HepG2 (cell line): ENCODE results near the gene NUDCD2. TPM values are rescaled to one million over a fixed set of nuclear protein-coding genes. Genes with fewer than 3 reads are reported as not detected.

ENCODE experiments used
- ATAC-seq: fragments of 200-7000 bp; cut with Tn5 transposase; 3 replicates; pipeline ENCODE4 v1.9.1; 2020; ENCODE audit warnings: mild to moderate bottlenecking, moderate library complexity
- BruUV-seq: library from RNA; stranded (reverse); fragments of 400-500 nt; replicated peaks from 2 replicates; lab custom pipeline; 2021; lab: Mats Ljungman, UMichigan
- CTCF ChIA-PET: fragments of 300-600 bp; formaldehyde crosslinking; extraction: SDS; loops from one replicate; lab custom pipeline; 2021; ENCODE audit warnings: low total read pairs, inconsistent platforms, low intra/inter-chr PET ratio; lab: Yijun Ruan, JAX
- POLR2A ChIA-PET: fragments of 350-600 bp; sonication (Branson Sonifier 250); formaldehyde crosslinking; loops from one replicate; lab custom pipeline; 2020; ENCODE audit warnings: antibody characterized with exemption, inconsistent platforms; lab: Yijun Ruan, JAX
- DNase-seq: peaks from one replicate; pipeline ENCODE4 v3.0.0-alpha.2; 2015; ENCODE audit warnings: low spot score
- FAIRE-seq: peaks from 3 replicates; lab custom pipeline; 2011; peaks lifted over from hg19 to GRCh38; lab: Jason Lieb, UNC
- H2AFZ ChIP-seq: one replicate; pipeline ENCODE4 v1.6.1; 2011; ENCODE audit warnings: low read length, inconsistent platforms
- H3K27ac ChIP-seq: fragments of 300-600 bp; 3 replicates; pipeline ENCODE4 v1.8.0; 2011; ENCODE audit warnings: mixed run types, mild to moderate bottlenecking, mixed read lengths, low read length, inconsistent platforms; ENCODE audit not compliant: insufficient read depth; ENCODE audit errors: extremely low read length
- H3K27me3 ChIP-seq, 2 experiments: fragments of 200-600 bp in 1 of 2; 2 replicates in 1 of 2; 3 replicates in 1 of 2; pipeline versions ENCODE4 v1.6.0 to v1.8.0; 2011; ENCODE audit warnings: low read length in 2 of 2, mild to moderate bottlenecking in 2 of 2, moderate library complexity in 2 of 2, inconsistent platforms in 1 of 2; ENCODE audit not compliant: insufficient read depth in 2 of 2, control insufficient read depth in 1 of 2
- H3K36me3 ChIP-seq, 2 experiments: fragments of 200-600 bp in 1 of 2; replicated peaks in 1 of 2; 2 replicates in 1 of 2; 3 replicates in 1 of 2; pipeline versions ENCODE4 v1.5.1 to v1.8.0; 2011; ENCODE audit warnings: low read length in 2 of 2, inconsistent platforms in 1 of 2; ENCODE audit not compliant: insufficient read depth in 2 of 2, control insufficient read depth in 1 of 2
- H3K4me1 ChIP-seq: 2 replicates; pipeline ENCODE4 v1.5.1; 2012; ENCODE audit warnings: low read length, inconsistent platforms; ENCODE audit not compliant: insufficient read depth
- H3K4me2 ChIP-seq: 2 replicates; pipeline ENCODE4 v1.6.0; 2011; ENCODE audit warnings: low read depth, low read length, inconsistent platforms
- H3K4me3 ChIP-seq, 3 experiments: fragments of 200-600 bp in 1 of 3; sonication (generic), shearing (Covaris generic) in 1 of 3; replicated peaks in 1 of 3; 2 replicates each; pipeline ENCODE4 v1.5.1; 2011 to 2016; ENCODE audit warnings: low read length in 3 of 3, inconsistent platforms in 2 of 3, low read depth in 2 of 3, mild to moderate bottlenecking in 2 of 3, control low read depth in 1 of 3, mixed read lengths in 1 of 3; ENCODE audit not compliant: insufficient read depth in 1 of 3
- H3K79me2 ChIP-seq: one replicate; pipeline ENCODE4 v1.6.1; 2011; ENCODE audit warnings: low read length, inconsistent platforms; ENCODE audit not compliant: insufficient read depth
- H3K9ac ChIP-seq: 2 replicates; pipeline ENCODE4 v1.6.0; 2011; ENCODE audit warnings: mild to moderate bottlenecking, low read depth, low read length, inconsistent platforms; ENCODE audit not compliant: insufficient read depth
- H3K9me3 ChIP-seq: 2 replicates; pipeline ENCODE4 v1.5.1; 2012; ENCODE audit warnings: mild to moderate bottlenecking, low read length
- H4K20me1 ChIP-seq: 2 replicates; pipeline ENCODE4 v1.6.0; 2011; ENCODE audit warnings: inconsistent platforms, mild to moderate bottlenecking, low read length, moderate library complexity; ENCODE audit not compliant: insufficient read depth
- CEBPG ChIP-seq: IDR thresholded peaks from 2 replicates; pipeline ENCODE4 v1.6.1; 2016
- CTCF ChIP-seq: sonication (generic); formaldehyde crosslinking; IDR thresholded peaks from 2 replicates; pipeline ENCODE4 v1.5.0; 2020; ENCODE audit warnings: mild to moderate bottlenecking, missing genetic modification reagents, moderate library complexity
- GMEB1 ChIP-seq: sonication (generic); formaldehyde crosslinking; IDR thresholded peaks from 2 replicates; pipeline ENCODE4 v1.5.1; 2020; ENCODE audit warnings: missing genetic modification reagents, mild to moderate bottlenecking, borderline replicate concordance
- SSRP1 ChIP-seq: IDR thresholded peaks from 2 replicates; pipeline ENCODE4 v1.6.1; 2016; ENCODE audit warnings: control low read depth
- ZBTB21 ChIP-seq: sonication (generic); formaldehyde crosslinking; IDR thresholded peaks from 2 replicates; pipeline ENCODE4 v1.4.0; 2020; ENCODE audit warnings: missing genetic modification reagents
- ZNF263 ChIP-seq: sonication (generic); formaldehyde crosslinking; IDR thresholded peaks from 2 replicates; pipeline ENCODE4 v1.4.0; 2020; ENCODE audit warnings: missing genetic modification reagents
- ZNF281 ChIP-seq: sonication (generic); formaldehyde crosslinking; IDR thresholded peaks from 2 replicates; pipeline ENCODE4 v1.4.0; 2020; ENCODE audit warnings: missing genetic modification reagents, borderline replicate concordance
- ZNF670 ChIP-seq: sonication (generic); formaldehyde crosslinking; IDR thresholded peaks from 2 replicates; pipeline ENCODE4 v1.8.0; 2022; ENCODE audit warnings: mild to moderate bottlenecking, missing genetic modification reagents, borderline replicate concordance
- ZNF788 ChIP-seq: sonication (generic); formaldehyde crosslinking; IDR thresholded peaks from 2 replicates; pipeline ENCODE4 v1.5.0; 2020; ENCODE audit warnings: mild to moderate bottlenecking, missing genetic modification reagents, borderline replicate concordance
- WGBS: methylation state at CpG from one replicate; pipeline ENCODE4 v1.1.6; 2017; ENCODE audit warnings: low lambda C conversion rate; 5-methylcytosine and 5-hydroxymethylcytosine counted together
- in situ Hi-C: cut with HindIII; loops from 2 replicates; pipeline ENCODE4 v1.10.0; 2017; ENCODE audit warnings: low pct_unique_long_range_greater_than_20kb; ENCODE audit not compliant: extremely low pct_ligation_motif_present
- intact Hi-C: fragments of 100-400 bp; cut with micrococcal nuclease; formaldehyde crosslinking; loops from one replicate; pipeline ENCODE4 v1.10.0; 2022; ENCODE audit not compliant: unreplicated experiment
- polyA plus RNA-seq, 8 experiments: library from polyadenylated mRNA; depleted of rRNA in 3 of 8; stranded (reverse) in 7 of 8; unstranded in 1 of 8; fragments of >200 nt; fragmentation: Illumina TruSeq in 4 of 8; extraction: Trizol in 4 of 8; gene quantifications; 2 replicates each; pipeline versions ENCODE4 v1.2.1 to v1.2.3, GENCODE V29; 2011 to 2016; ENCODE audit warnings: low read depth in 4 of 8, missing spikeins in 1 of 8, mixed read lengths in 1 of 8; ENCODE audit not compliant: insufficient read depth in 1 of 8
- total RNA-seq, 5 experiments: library from RNA; depleted of rRNA; stranded (reverse); fragments of >200 nt; fragmentation: Illumina TruSeq; extraction: Trizol; gene quantifications; 2 replicates each; pipeline ENCODE4 v1.2.3, GENCODE V29; 2016; ENCODE audit warnings: low read depth in 1 of 5

Gene NUDCD2
- total and polyA plus RNA-seq, 2 of the 13 experiments (the other 11 are each of a cell fraction or from before 2014, with no cell fraction given), result 14.8 to 39.2 TPM

GRCh38 chr5:163489055-163489744 is 29.3 kb upstream of the NUDCD2 start:
- H3K36me3 ChIP-seq, result peaks cover 2 to 27% of the 10 kb centered on the region in 2 experiments; a peak in 4 of 5 replicates
- H3K4me3 ChIP-seq, result no peak overlapping the region
- no peak for FAIRE-seq
- H4K20me1 ChIP-seq, result no peaks in the 10 kb centered on the region
- H3K27me3 ChIP-seq, result no peaks in the 10 kb centered on the region; a peak in 1 of 5 replicates
- H3K4me1 ChIP-seq, result no peaks in the 10 kb centered on the region
- no peaks in the 10 kb centered on the region for H3K9me3 ChIP-seq
- DNase-seq, result peak; percentile 18
- no peaks in the 10 kb centered on the region for H3K79me2 ChIP-seq
- 95% methylated on average over 5 of the region's 6 CpGs for WGBS
- intact Hi-C loops (loop anchor here (1.0 kb wide), 1 partner anchor 14 kb away; no protein-coding TSS in a partner anchor), in situ Hi-C loops (no loop called here)
- POLR2A ChIA-PET, result interaction anchor here (1.1 to 1.8 kb wide), 3 partner anchors 9 to 52 kb away, joined by 3 to 4 read pairs (median 4); partner anchors contain the start of genes CCNG1 and MAT2B
- no peak overlapping the region for H2AFZ ChIP-seq
- CTCF ChIA-PET, result interaction anchor here (1.3 kb wide), 1 partner anchor 14 kb away, joined by 4 read pairs; no protein-coding TSS in a partner anchor
- peak; percentile 93 for ATAC-seq
- no peak overlapping the region for H3K27ac ChIP-seq
- no TSS peak for BruUV-seq
- H3K4me2 ChIP-seq, result no peak overlapping the region
- H3K9ac ChIP-seq, result no peak overlapping the region
- peak; percentile 61 for TF ChIP-seq CEBPG (CRISPR knock-in tag)
- TF ChIP-seq ZNF263 (CRISPR knock-in tag), result no peak
- TF ChIP-seq ZNF281 (CRISPR knock-in tag), result no peak
- no peak for TF ChIP-seq GMEB1 (CRISPR knock-in tag)
- no peak for TF ChIP-seq ZNF788 (CRISPR knock-in tag)
- TF ChIP-seq CTCF (CRISPR knock-in tag), result peak; percentile 57
- no peak for TF ChIP-seq ZNF670 (CRISPR knock-in tag)
- no peak for TF ChIP-seq ZBTB21 (CRISPR knock-in tag)
- no peak for TF ChIP-seq SSRP1 (CRISPR knock-in tag)
